NT2/D1 (cell line): Measurements from ENCODE around the gene ACER3.

Experiments
- DNase-seq: peaks from one replicate; pipeline ENCODE4 v3.0.0-alpha.2; 2011; ENCODE audit warnings: low read depth, low spot score
- H3K27me3 ChIP-seq: 2 replicates; pipeline ENCODE4 v1.6.0; 2011; ENCODE audit warnings: mild to moderate bottlenecking; ENCODE audit not compliant: insufficient read length, insufficient read depth
- H3K36me3 ChIP-seq: 2 replicates; pipeline ENCODE4 v1.6.1; 2011; ENCODE audit warnings: mild to moderate bottlenecking, low read length, mixed read lengths; ENCODE audit not compliant: insufficient read depth, insufficient read length
- H3K4me1 ChIP-seq: 2 replicates; pipeline ENCODE4 v1.5.1; 2011; ENCODE audit not compliant: insufficient read depth, insufficient read length
- H3K4me3 ChIP-seq: 2 replicates; pipeline ENCODE4 v1.5.1; 2011; ENCODE audit warnings: low read depth; ENCODE audit not compliant: insufficient read length
- H3K9ac ChIP-seq: 2 replicates; pipeline ENCODE4 v1.6.0; 2011; ENCODE audit warnings: low read depth; ENCODE audit not compliant: insufficient read length
- H3K9me3 ChIP-seq: 2 replicates; pipeline ENCODE4 v1.5.1; 2011; ENCODE audit warnings: mild to moderate bottlenecking, low read length; ENCODE audit not compliant: insufficient read depth
- SUZ12 ChIP-seq: IDR thresholded peaks from 2 replicates; pipeline ENCODE4 v1.6.1; 2011; ENCODE audit not compliant: insufficient read length, insufficient read depth; ENCODE audit errors: extremely low read depth
- YY1 ChIP-seq: IDR thresholded peaks from 2 replicates; pipeline ENCODE4 v1.6.1; 2011; ENCODE audit not compliant: insufficient read length, insufficient read depth
- ZNF274 ChIP-seq: IDR thresholded peaks from 2 replicates; pipeline ENCODE4 v1.6.1; 2011; ENCODE audit warnings: mild to moderate bottlenecking, low read depth, low read length

ACER3 gene

DNA sequence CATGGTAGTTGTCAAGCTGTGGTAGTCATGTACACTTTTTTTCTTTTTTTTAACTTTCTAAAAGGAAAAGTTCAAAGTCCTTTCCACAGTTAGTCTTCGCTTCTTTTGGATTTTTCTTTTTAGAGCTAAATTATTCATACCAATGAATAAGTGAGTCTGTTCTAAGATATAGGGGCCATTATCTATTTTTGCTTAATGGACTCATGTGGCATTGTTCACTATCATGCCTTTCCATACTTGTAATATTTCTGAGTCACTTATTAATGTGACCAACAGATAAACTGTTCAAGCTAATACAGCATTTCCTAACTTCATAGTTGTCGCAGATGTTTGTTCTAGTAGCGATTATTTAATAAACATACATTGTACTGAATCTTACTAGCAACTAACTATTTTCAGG, 165.5 kb downstream of the ACER3 start:
- no peaks in the 10 kb centered on the region for H3K9me3 ChIP-seq
- no peak for TF ChIP-seq ZNF274
- TF ChIP-seq YY1: no peak
- no peak for TF ChIP-seq SUZ12
- no peak overlapping the region for H3K9ac ChIP-seq
- H3K27me3 ChIP-seq: no peaks in the 10 kb centered on the region
- no peaks in the 10 kb centered on the region for H3K4me1 ChIP-seq
- no peak overlapping the region for H3K4me3 ChIP-seq
- DNase-seq: no peak
- H3K36me3 ChIP-seq: no peaks in the 10 kb centered on the region

DNA sequence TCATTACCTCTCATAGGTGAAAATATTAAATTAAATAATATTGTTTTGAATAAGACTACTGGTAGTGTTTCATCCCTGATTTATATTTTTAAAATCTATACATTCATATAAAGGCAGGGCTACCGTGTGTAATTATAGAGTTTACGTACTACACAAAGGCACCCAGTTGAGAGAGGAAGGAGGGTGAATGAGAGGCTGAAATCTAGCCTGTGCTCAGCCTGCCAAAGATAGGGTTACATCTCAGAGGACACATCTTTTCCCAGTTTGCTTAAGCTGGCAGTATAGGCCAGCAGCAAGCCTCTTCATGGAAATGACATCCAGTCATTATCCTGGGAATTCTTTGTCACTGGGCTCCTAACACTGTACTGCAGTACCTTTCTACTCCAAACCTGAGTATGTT, 166.0 kb downstream of the ACER3 start:
- Histone ChIP-seq H3K4me3 (no peak overlapping the region), H3K9me3 (no peaks in the 10 kb centered on the region), H3K36me3 (no peaks in the 10 kb centered on the region), H3K27me3 (no peaks in the 10 kb centered on the region), H3K4me1 (no peaks in the 10 kb centered on the region), H3K9ac (no peak overlapping the region)
- TF ChIP-seq YY1 (no peak), SUZ12 (no peak), ZNF274 (no peak)
- no peak for DNase-seq

DNA sequence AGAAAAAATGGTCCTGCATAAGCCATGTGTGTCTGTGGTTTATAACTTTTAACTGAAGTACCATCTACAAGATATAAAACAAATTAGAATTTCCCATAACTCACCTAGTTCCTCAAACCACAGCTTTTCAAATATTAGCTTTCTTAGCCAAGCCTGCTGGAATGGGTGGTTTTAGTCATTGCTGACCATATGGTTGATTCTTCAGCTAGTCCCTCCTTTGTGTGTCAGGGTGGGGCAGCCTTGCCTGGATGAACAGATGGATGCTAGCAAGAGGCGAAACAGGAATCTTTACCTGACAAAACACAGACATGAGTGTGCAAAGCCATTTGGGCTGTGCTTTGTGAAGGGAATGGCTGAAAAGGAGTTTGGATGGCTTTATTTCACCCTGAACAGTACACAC, 166.6 kb downstream of the ACER3 start:
- Histone ChIP-seq H3K27me3 (no peaks in the 10 kb centered on the region), H3K36me3 (no peaks in the 10 kb centered on the region), H3K4me1 (no peaks in the 10 kb centered on the region), H3K9me3 (no peaks in the 10 kb centered on the region), H3K9ac (no peak overlapping the region), H3K4me3 (no peak overlapping the region)
- DNase-seq: no peak
- no peak for TF ChIP-seq SUZ12
- TF ChIP-seq ZNF274: no peak
- no peak for TF ChIP-seq YY1

DNA sequence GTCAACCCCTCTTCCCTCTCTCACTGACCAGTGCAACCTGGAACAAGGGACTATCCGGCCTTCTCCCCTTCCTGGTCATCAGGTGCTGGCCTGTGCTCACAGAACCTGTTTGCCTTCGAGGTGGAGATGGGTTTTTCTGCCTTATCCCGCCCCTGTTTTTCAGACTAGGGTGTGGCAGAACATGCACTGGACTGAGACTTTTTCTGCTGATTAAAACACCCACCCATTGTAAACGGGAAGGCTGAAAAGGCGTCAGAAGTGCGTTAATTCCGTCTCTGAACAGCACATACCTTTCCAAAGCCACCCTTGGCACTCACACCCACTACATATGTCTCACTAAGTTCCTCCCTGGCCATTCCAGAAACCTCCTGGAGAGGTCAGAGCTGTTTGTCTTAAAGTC, 169.1 kb downstream of the ACER3 start:
- TF ChIP-seq ZNF274 (no peak), SUZ12 (no peak), YY1 (no peak)
- Histone ChIP-seq H3K36me3 (no peaks in the 10 kb centered on the region), H3K9ac (no peak overlapping the region)

DNA sequence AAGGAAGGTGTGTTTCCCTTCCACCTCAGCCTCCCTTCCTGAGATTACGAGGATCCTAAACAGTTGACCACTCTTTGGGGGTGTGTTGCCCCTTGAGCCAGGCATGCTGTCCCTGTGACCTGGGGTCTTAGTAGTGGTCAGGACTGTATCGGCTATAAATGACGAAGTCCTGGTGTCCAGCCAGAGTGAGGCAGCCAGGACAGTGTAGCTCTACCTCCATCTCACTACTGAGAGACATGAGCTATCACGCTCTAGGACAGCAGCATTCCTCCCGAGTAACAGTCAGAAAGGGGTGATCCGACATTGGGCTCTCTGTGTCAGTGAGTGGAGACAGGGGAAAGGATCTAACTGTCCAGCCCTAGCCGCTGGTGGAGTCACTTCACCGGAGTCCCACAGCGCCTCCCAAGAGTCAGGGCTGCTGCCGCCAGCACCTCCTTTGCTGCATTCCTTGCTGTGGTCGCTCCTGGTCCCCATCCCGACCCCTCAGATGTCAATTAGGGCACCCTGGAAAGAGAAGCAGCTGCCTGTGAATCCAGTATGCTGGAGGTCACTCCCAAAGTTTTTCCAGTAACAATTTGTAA, 170.2 kb downstream of the ACER3 start:
- H3K4me3 ChIP-seq: no peak overlapping the region
- no peaks in the 10 kb centered on the region for H3K36me3 ChIP-seq
- no peaks in the 10 kb centered on the region for H3K4me1 ChIP-seq
- no peak for DNase-seq
- no peaks in the 10 kb centered on the region for H3K9me3 ChIP-seq
- no peaks in the 10 kb centered on the region for H3K27me3 ChIP-seq
- H3K9ac ChIP-seq: no peak overlapping the region
- no peak for TF ChIP-seq ZNF274
- no peak for TF ChIP-seq YY1
- TF ChIP-seq SUZ12: no peak

More for the DNA sequence above, 169.1 kb downstream of the ACER3 start:
- Histone ChIP-seq H3K4me3 (no peak overlapping the region), H3K4me1 (no peaks in the 10 kb centered on the region), H3K27me3 (no peaks in the 10 kb centered on the region), H3K9me3 (no peaks in the 10 kb centered on the region)
- DNase-seq: no peak

DNA sequence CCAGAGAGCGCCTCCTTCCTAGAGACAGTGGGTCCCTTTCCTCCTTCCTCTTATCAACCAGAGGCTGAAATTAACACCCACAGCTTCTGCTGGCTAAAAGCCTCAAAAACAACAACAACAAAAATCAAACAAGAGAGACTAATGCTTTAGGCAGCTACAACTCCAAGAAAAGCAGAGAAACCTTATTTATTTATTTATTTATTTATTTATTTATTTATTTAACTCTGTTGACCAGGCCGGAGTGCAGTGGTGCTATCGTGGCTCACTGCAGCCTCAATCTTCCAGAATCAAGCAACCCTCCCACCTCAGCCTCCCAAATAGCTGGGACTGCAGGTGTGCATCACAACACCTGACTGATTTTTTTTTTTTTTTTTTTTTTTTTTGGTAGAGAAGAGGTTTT, 170.9 kb downstream of the ACER3 start:
- TF ChIP-seq SUZ12 (no peak), YY1 (no peak), ZNF274 (no peak)
- no peaks in the 10 kb centered on the region for H3K36me3 ChIP-seq
- H3K4me1 ChIP-seq: no peaks in the 10 kb centered on the region
- no peak overlapping the region for H3K9ac ChIP-seq
- no peaks in the 10 kb centered on the region for H3K27me3 ChIP-seq
- H3K4me3 ChIP-seq: no peak overlapping the region
- DNase-seq: no peak
- H3K9me3 ChIP-seq: no peaks in the 10 kb centered on the region

DNA sequence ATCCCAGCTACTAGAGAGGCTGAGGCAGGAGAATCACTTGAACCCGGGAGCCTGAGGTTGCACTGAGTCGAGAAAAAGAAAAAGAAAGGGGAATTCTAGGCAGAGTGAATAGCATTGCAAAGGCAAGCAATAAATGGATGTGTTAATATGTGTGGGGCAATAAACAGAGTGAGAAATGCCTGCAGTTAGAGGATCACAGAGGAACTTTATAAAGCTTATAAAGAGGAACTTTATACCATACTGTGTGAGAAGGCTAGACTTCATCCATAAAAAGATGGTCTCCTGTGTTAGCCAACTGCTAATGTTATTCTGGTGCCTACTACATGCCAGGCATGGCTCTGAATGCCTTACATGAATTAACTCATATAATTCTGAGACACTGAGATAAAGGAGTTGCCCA, 174.3 kb downstream of the ACER3 start:
- no peak for DNase-seq
- no peak for TF ChIP-seq YY1
- TF ChIP-seq ZNF274: no peak
- TF ChIP-seq SUZ12: no peak
- no peak overlapping the region for H3K9ac ChIP-seq

DNA sequence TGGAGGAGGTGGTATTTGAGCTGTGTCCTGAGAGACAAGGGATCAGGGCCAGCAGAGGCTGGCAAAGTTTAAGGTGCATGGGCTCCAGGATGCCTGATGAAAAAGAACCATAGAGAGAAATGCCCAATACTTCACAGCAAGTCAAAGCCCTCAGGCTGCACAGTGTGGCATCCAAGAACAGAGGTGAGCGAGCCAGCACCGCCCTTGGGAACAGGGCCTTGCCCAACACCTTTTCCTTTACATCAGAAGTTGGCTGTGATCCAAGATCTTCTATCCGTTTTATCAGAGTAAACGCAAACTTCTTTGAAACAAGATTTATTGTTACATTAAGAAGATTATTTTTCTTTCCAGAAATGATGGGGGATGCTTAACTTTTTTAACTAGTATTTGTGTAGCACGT, 174.9 kb downstream of the ACER3 start:
- Histone ChIP-seq H3K4me1 (peaks cover 3% of the 10 kb centered on the region), H3K4me3 (no peak overlapping the region), H3K9me3 (no peaks in the 10 kb centered on the region; the same call in 1 of the 2 replicates), H3K9ac (no peak overlapping the region), H3K36me3 (no peaks in the 10 kb centered on the region), H3K27me3 (peaks cover 21% of the 10 kb centered on the region)
- DNase-seq: no peak
- no peak for TF ChIP-seq ZNF274
- TF ChIP-seq SUZ12: no peak
- TF ChIP-seq YY1: no peak

More for the DNA sequence above, 174.3 kb downstream of the ACER3 start:
- Histone ChIP-seq H3K36me3 (no peaks in the 10 kb centered on the region), H3K4me3 (no peak overlapping the region), H3K9me3 (no peaks in the 10 kb centered on the region), H3K27me3 (peaks cover 16% of the 10 kb centered on the region), H3K4me1 (peaks cover 2% of the 10 kb centered on the region)
